Caco-2 (cell line): Measurements from ENCODE around the gene SYMPK. TPM values are rescaled to one million over a fixed set of nuclear protein-coding genes. Genes with fewer than 3 reads are reported as not detected.

ENCODE experiments used
- BruUV-seq: library from RNA; stranded (reverse); fragments of 400-500 nt; replicated peaks from 2 replicates; lab custom pipeline; 2021; lab: Mats Ljungman, UMichigan
- CTCF ChIA-PET: fragments of 300-600 bp; sonication (Branson Sonifier 250); formaldehyde crosslinking; loops from one replicate; lab custom pipeline; 2022; ENCODE audit warnings: antibody characterized with exemption; lab: Charles Lee
- POLR2A ChIA-PET: fragments of 300-600 bp; sonication (Branson Sonifier 250); formaldehyde crosslinking; loops from one replicate; lab custom pipeline; 2022; ENCODE audit warnings: antibody characterized with exemption; lab: Charles Lee
- DNase-seq, 2 experiments: peaks; one replicate each; pipeline versions ENCODE4 v3.0.0 to v3.0.0-alpha.2; 2020 to 2022
- H3K27me3 ChIP-seq: replicated peaks from 2 replicates; pipeline ENCODE4 v1.6.0; 2011; ENCODE audit warnings: low read length; ENCODE audit not compliant: control insufficient read depth, insufficient read depth
- H3K36me3 ChIP-seq: 2 replicates; pipeline ENCODE4 v1.5.1; 2011; ENCODE audit warnings: low read length; ENCODE audit not compliant: control insufficient read depth, insufficient read depth
- H3K4me1 ChIP-seq: fragments of 250-450 bp; sonication (Bioruptor Pico); 2 replicates; pipeline ENCODE4 v1.5.1; 2020; ENCODE audit warnings: mild to moderate bottlenecking
- H3K4me3 ChIP-seq: 2 replicates; pipeline ENCODE4 v1.5.1; 2011; ENCODE audit warnings: low read depth, mild to moderate bottlenecking, control low read depth, low read length
- H3K9me3 ChIP-seq: fragments of 250-450 bp; sonication (Bioruptor Pico); 2 replicates; pipeline ENCODE4 v1.5.1; 2020; ENCODE audit warnings: mild to moderate bottlenecking, moderate library complexity
- H3K27ac Mint-ChIP-seq: one replicate; pipeline ENCODE4 v1.8.0; 2022; ENCODE audit warnings: mixed read lengths; ENCODE audit not compliant: unreplicated experiment
- H3K27me3 Mint-ChIP-seq: one replicate; pipeline ENCODE4 v1.8.0; 2022; ENCODE audit warnings: mixed read lengths; ENCODE audit not compliant: insufficient read depth, unreplicated experiment
- H3K36me3 Mint-ChIP-seq: one replicate; pipeline ENCODE4 v1.8.0; 2022; ENCODE audit warnings: mild to moderate bottlenecking, mixed read lengths; ENCODE audit not compliant: insufficient read depth, unreplicated experiment
- H3K4me1 Mint-ChIP-seq: one replicate; pipeline ENCODE4 v1.8.0; 2022; ENCODE audit warnings: low read depth, mixed read lengths; ENCODE audit not compliant: unreplicated experiment
- H3K4me3 Mint-ChIP-seq: one replicate; pipeline ENCODE4 v1.8.0; 2022; ENCODE audit warnings: mild to moderate bottlenecking, moderate library complexity, mixed read lengths; ENCODE audit not compliant: unreplicated experiment
- H3K9me3 Mint-ChIP-seq: one replicate; pipeline ENCODE4 v1.8.0; 2022; ENCODE audit warnings: mixed read lengths; ENCODE audit not compliant: unreplicated experiment
- CTCF ChIP-seq, 2 experiments: fragments of 200-600 bp in 1 of 2; IDR thresholded peaks; 1 replicate in 1 of 2; 2 replicates in 1 of 2; pipeline versions ENCODE4 v1.5.1 to v1.8.0; 2011 to 2022; ENCODE audit warnings: antibody characterized with exemption in 1 of 2, control low read depth in 1 of 2, inconsistent platforms in 1 of 2, low read depth in 1 of 2, low read length in 1 of 2, mild to moderate bottlenecking in 1 of 2, moderate library complexity in 1 of 2; ENCODE audit not compliant: insufficient read depth in 1 of 2, severe bottlenecking in 1 of 2, unreplicated experiment in 1 of 2
- intact Hi-C: fragments of 100-400 bp; cut with micrococcal nuclease; formaldehyde crosslinking; loops from one replicate; pipeline ENCODE4 v1.10.0; 2022; ENCODE audit not compliant: unreplicated experiment
- total RNA-seq: library from RNA; stranded (reverse); gene quantifications from 2 replicates; pipeline ENCODE4 v1.2.3, GENCODE V29; 2022

Gene SYMPK
- total RNA-seq, 1 experiment from 2014 or later: 81.8 TPM

- intact Hi-C loops: no loop called here
These were observed 23.7 kb upstream of the SYMPK start for GRCh38 chr19:45886427-45887199.

GRCh38 chr19:45885556-45886426 lies 22.8 kb upstream of the SYMPK start, which contains the start of gene IRF2BP1:
Gene IRF2BP1, minus strand, starts transcription at chr19:45886141. Its CDS starts 367 bp downstream, at chr19:45885774.
- peak; percentile 95 to 96 for DNase-seq
- no peaks in the 10 kb centered on the region for H3K9me3 ChIP-seq
- H3K4me1 Mint-ChIP-seq: peaks cover 21% of the 10 kb centered on the region
- ChIA-PET CTCF (interaction anchor here (0.5 to 2.6 kb wide), 7 partner anchors 17 to 513 kb away, joined by 3 to 20 read pairs (median 6); partner anchors contain the start of genes FOXA3 and MYPOP), POLR2A (interaction anchor here (0.6 to 2.6 kb wide), 7 partner anchors 17 to 209 kb away, joined by 3 to 25 read pairs (median 5); partner anchors contain the start of genes CCDC61, FOXA3, MYPOP and SIX5)
- peaks cover 35% of the 10 kb centered on the region for H3K36me3 Mint-ChIP-seq
- peaks cover 21% of the 10 kb centered on the region for H3K4me1 ChIP-seq
- intact Hi-C loops: no loop called here
- TSS peak; percentile 18 for BruUV-seq
- TF ChIP-seq CTCF (IDR thresholded peaks at IDR 0.05; ENCODE audit: insufficient read depth in 1 of 2, low read depth in 1 of 2, low read length in 1 of 2, severe bottlenecking in 1 of 2, unreplicated experiment in 1 of 2): no peak
- H3K4me3 ChIP-seq: peak within 1 kb of the TSS; percentile 84
- peak within 1 kb of the TSS; percentile 93 for H3K4me3 Mint-ChIP-seq
- H3K27ac Mint-ChIP-seq: peak within 1 kb of the TSS; percentile 95
- H3K27me3 Mint-ChIP-seq: no peaks in the 10 kb centered on the region
- H3K36me3 ChIP-seq: no peaks in the 10 kb centered on the region
- no peaks in the 10 kb centered on the region for H3K9me3 Mint-ChIP-seq
- no peaks in the 10 kb centered on the region for H3K27me3 ChIP-seq

More at GRCh38 chr19:45886427-45887199, 23.7 kb upstream of the SYMPK start:
- no TSS peak for BruUV-seq
- no peaks in the 10 kb centered on the region for H3K9me3 Mint-ChIP-seq
- DNase-seq: peak; percentile 93 to 94
- no peak for TF ChIP-seq CTCF (IDR thresholded peaks at IDR 0.05; ENCODE audit: insufficient read depth in 1 of 2, low read depth in 1 of 2, low read length in 1 of 2, severe bottlenecking in 1 of 2, unreplicated experiment in 1 of 2)
- H3K4me1 Mint-ChIP-seq: peaks cover 12% of the 10 kb centered on the region
- peak overlapping the region; percentile 93 for H3K4me3 Mint-ChIP-seq
- peak overlapping the region; percentile 95 for H3K27ac Mint-ChIP-seq
- Histone ChIP-seq H3K36me3 (no peaks in the 10 kb centered on the region), H3K9me3 (no peaks in the 10 kb centered on the region), H3K27me3 (no peaks in the 10 kb centered on the region), H3K4me1 (peaks cover 13% of the 10 kb centered on the region), H3K4me3 (peak overlapping the region; percentile 84)
- H3K36me3 Mint-ChIP-seq: peaks cover 31% of the 10 kb centered on the region
- ChIA-PET POLR2A (interaction anchor here (0.6 to 2.6 kb wide), 9 partner anchors 16 to 903 kb away, joined by 3 to 25 read pairs (median 6); partner anchors contain the start of genes CCDC61, FBXO46, FOXA3 and MYPOP), CTCF (interaction anchor here (0.5 to 2.6 kb wide), 6 partner anchors 16 to 513 kb away, joined by 3 to 20 read pairs (median 6); partner anchors contain the start of genes FOXA3 and MYPOP)
- no peaks in the 10 kb centered on the region for H3K27me3 Mint-ChIP-seq
